ENCODE measurements around the gene WIPF2. TPM values are rescaled to one million over a fixed set of nuclear protein-coding genes. Genes with fewer than 3 reads are reported as not detected.

WIPF2 gene
- total and polyA plus RNA-seq, 5 donors from 2014 or later: 8.0 to 40.7 (median 9.6) TPM

DNA sequence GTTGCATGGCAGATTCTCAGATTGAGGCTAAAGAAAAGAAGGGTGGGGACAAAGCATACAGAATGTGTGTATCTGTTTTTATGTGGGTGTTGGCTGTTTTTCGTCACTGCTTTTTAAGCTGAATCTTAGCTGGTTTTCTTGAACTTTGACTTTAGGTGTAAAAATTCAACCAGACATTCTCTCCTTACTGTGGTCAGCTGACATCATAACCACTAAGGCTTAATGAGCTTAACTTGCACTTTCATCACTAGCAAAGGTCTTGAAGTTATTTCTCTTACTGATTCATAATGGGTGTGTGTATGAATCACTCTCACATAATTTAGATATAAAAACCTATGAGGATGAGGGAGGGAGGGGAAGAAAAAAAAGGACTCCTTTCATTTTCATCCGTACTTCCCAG is 64.6 kb downstream of the WIPF2 start:
- no peak overlapping the region for H3K4me3 ChIP-seq (ENCODE audit: low read depth, low read length)
- Mint-ChIP-seq H3K27ac (peak overlapping the region in 2 of 3 donors; percentile 70 to 89), H3K36me3 (peaks cover 22% of the 10 kb centered on the region), H3K9me3 (no peaks in the 10 kb centered on the region), H3K4me1 (peaks cover 4 to 24% (median 20%) of the 10 kb centered on the region in 4 donors), H3K27me3 (no peaks in the 10 kb centered on the region), H3K4me3 (peak overlapping the region in 1 of 4 donors; percentile 14)
- peaks cover 30% of the 10 kb centered on the region for H3K36me3 ChIP-seq (ENCODE audit: control insufficient read depth, insufficient read depth, low read length)
- DNase-seq (peak in 2 of 3 donors; percentile 36 to 86), ATAC-seq (ENCODE audit: low read depth in 2 of 2) (peak; percentile 33 to 40)
- no peaks in the 10 kb centered on the region for H3K27me3 ChIP-seq (ENCODE audit: control insufficient read depth, insufficient read depth, low read length)
- no peak overlapping the region for H3K27ac ChIP-seq (ENCODE audit: insufficient read depth, low read length, poor library complexity, severe bottlenecking)
- H3K4me1 ChIP-seq (ENCODE audit: control insufficient read depth, insufficient read depth, low read length, poor library complexity, severe bottlenecking): peaks cover 16% of the 10 kb centered on the region
- no peaks in the 10 kb centered on the region for H3K9me3 ChIP-seq (ENCODE audit: control insufficient read depth in 2 of 2, low read length in 2 of 2)

DNA sequence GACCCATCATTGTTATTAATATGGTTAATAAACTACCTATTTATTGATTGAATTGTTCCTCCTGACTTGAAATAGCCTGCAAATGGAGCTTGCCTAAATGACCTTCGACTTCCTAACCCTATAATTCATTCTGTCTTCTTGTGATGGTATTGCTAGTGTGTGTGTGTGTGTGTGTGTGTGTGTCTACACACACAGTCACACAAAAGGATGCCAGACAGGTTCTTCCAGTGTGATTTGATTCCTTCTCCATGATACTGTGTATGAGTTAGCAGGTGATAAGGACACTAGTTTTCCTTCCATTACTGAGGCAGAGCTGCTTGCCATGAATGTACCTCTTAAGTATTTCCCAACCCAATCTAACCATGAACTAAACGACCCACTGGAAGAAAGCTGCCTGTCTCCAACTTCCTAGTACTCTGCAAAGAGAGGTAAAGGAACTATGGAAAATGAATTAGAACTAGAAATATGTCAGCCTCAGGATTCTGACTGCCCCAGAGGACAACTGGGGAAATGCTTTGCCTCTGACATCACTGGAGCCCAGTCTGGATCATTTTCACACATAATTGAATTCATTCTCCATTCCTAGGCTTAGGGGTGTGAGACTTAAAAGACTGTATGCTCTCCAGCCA is 65.1 kb downstream of the WIPF2 start:
- Histone ChIP-seq H3K27ac (ENCODE audit: insufficient read depth, low read length, poor library complexity, severe bottlenecking) (no peak overlapping the region), H3K9me3 (ENCODE audit: control insufficient read depth in 2 of 2, low read length in 2 of 2) (no peaks in the 10 kb centered on the region), H3K4me3 (ENCODE audit: low read depth, low read length) (no peak overlapping the region), H3K27me3 (ENCODE audit: control insufficient read depth, insufficient read depth, low read length) (no peaks in the 10 kb centered on the region), H3K4me1 (ENCODE audit: control insufficient read depth, insufficient read depth, low read length, poor library complexity, severe bottlenecking) (peaks cover 16% of the 10 kb centered on the region), H3K36me3 (ENCODE audit: control insufficient read depth, insufficient read depth, low read length) (peaks cover 24% of the 10 kb centered on the region)
- Mint-ChIP-seq H3K36me3 (peaks cover 22% of the 10 kb centered on the region), H3K4me3 (no peak overlapping the region), H3K27me3 (no peaks in the 10 kb centered on the region), H3K4me1 (peaks cover 4 to 27% (median 20%) of the 10 kb centered on the region in 4 donors), H3K9me3 (no peaks in the 10 kb centered on the region), H3K27ac (peak overlapping the region in 2 of 3 donors; percentile 70 to 89)
- DNase-seq (no peak), ATAC-seq (ENCODE audit: low read depth in 2 of 2) (no peak)

GRCh38 chr17:40286473-40286872 is 67.4 kb downstream of the WIPF2 start:
- H3K27ac Mint-ChIP-seq: no peak overlapping the region
- H3K9me3 Mint-ChIP-seq: no peaks in the 10 kb centered on the region
- H3K4me1 ChIP-seq (ENCODE audit: control insufficient read depth, insufficient read depth, low read length, poor library complexity, severe bottlenecking): peaks cover 16% of the 10 kb centered on the region
- no peak overlapping the region for H3K4me3 ChIP-seq (ENCODE audit: low read depth, low read length)
- no peak overlapping the region for H3K27ac ChIP-seq (ENCODE audit: insufficient read depth, low read length, poor library complexity, severe bottlenecking)
- DNase-seq (no peak), ATAC-seq (ENCODE audit: low read depth in 2 of 2) (no peak)
- no peaks in the 10 kb centered on the region for H3K27me3 ChIP-seq (ENCODE audit: control insufficient read depth, insufficient read depth, low read length)
- H3K36me3 Mint-ChIP-seq: peaks cover 7% of the 10 kb centered on the region
- no peak overlapping the region for H3K4me3 Mint-ChIP-seq
- H3K36me3 ChIP-seq (ENCODE audit: control insufficient read depth, insufficient read depth, low read length): peaks cover 4% of the 10 kb centered on the region
- H3K27me3 Mint-ChIP-seq: no peaks in the 10 kb centered on the region
- H3K9me3 ChIP-seq (ENCODE audit: control insufficient read depth in 2 of 2, low read length in 2 of 2): no peaks in the 10 kb centered on the region
- H3K4me1 Mint-ChIP-seq: peaks cover 10 to 36% (median 26%) of the 10 kb centered on the region in 4 donors

GRCh38 chr17:40287159-40287493 is 68.0 kb downstream of the WIPF2 start:
- Mint-ChIP-seq H3K4me3 (peak overlapping the region; percentile 93 to 98 (median 98)), H3K27ac (peak overlapping the region in 1 of 3 donors; percentile 88), H3K36me3 (peaks cover 6% of the 10 kb centered on the region), H3K27me3 (no peaks in the 10 kb centered on the region), H3K9me3 (no peaks in the 10 kb centered on the region), H3K4me1 (peaks cover 10 to 36% (median 26%) of the 10 kb centered on the region in 4 donors)
- H3K36me3 ChIP-seq (ENCODE audit: control insufficient read depth, insufficient read depth, low read length): no peaks in the 10 kb centered on the region
- peak overlapping the region; percentile 51 for H3K27ac ChIP-seq (ENCODE audit: insufficient read depth, low read length, poor library complexity, severe bottlenecking)
- peak overlapping the region; percentile 75 for H3K4me3 ChIP-seq (ENCODE audit: low read depth, low read length)
- DNase-seq (no peak), ATAC-seq (ENCODE audit: low read depth in 2 of 2) (no peak)
- H3K27me3 ChIP-seq (ENCODE audit: control insufficient read depth, insufficient read depth, low read length): no peaks in the 10 kb centered on the region
- peaks cover 16% of the 10 kb centered on the region for H3K4me1 ChIP-seq (ENCODE audit: control insufficient read depth, insufficient read depth, low read length, poor library complexity, severe bottlenecking)
- no peaks in the 10 kb centered on the region for H3K9me3 ChIP-seq (ENCODE audit: control insufficient read depth in 2 of 2, low read length in 2 of 2)

GRCh38 chr17:40287494-40288369 is 68.6 kb downstream of the WIPF2 start, which contains the start of gene CDC6:
Gene CDC6 (plus strand): TSS chr17:40287879. CDS start chr17:40289421, 1,542 bp downstream.
- H3K27me3 Mint-ChIP-seq: no peaks in the 10 kb centered on the region

DNA sequence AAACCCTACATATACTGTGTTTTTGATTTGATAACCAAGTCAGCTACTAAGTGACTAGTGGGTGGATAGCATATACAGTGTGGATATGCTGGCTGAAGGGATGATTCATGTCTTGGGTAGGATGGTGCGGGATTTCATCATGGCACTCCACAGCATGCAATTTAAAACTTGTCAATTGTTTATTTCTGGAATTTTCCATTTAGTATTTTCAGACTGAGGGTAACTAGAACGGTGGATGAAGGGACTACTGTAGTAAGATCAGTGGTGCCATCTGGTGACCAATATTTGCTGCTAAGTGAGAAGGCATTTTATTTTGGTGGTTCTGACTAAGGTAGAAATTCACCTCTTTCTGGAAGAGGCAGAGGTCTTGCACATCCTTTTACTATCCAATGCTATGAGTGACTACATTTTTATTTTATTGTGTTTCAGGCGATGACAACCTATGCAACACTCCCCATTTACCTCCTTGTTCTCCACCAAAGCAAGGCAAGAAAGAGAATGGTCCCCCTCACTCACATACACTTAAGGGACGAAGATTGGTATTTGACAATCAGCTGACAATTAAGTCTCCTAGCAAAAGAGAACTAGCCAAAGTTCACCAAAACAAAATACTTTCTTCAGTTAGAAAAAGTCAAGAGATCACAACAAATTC is 71.7 kb downstream of the WIPF2 start:
- Histone ChIP-seq H3K27ac (ENCODE audit: insufficient read depth, low read length, poor library complexity, severe bottlenecking) (no peak overlapping the region), H3K4me1 (ENCODE audit: control insufficient read depth, insufficient read depth, low read length, poor library complexity, severe bottlenecking) (peaks cover 8% of the 10 kb centered on the region), H3K4me3 (ENCODE audit: low read depth, low read length) (no peak overlapping the region), H3K36me3 (ENCODE audit: control insufficient read depth, insufficient read depth, low read length) (no peaks in the 10 kb centered on the region), H3K9me3 (ENCODE audit: control insufficient read depth in 2 of 2, low read length in 2 of 2) (no peaks in the 10 kb centered on the region), H3K27me3 (ENCODE audit: control insufficient read depth, insufficient read depth, low read length) (no peaks in the 10 kb centered on the region)
- H3K36me3 Mint-ChIP-seq: peaks cover 2% of the 10 kb centered on the region
- peaks cover 10 to 25% (median 17%) of the 10 kb centered on the region in 4 donors for H3K4me1 Mint-ChIP-seq
- peak overlapping the region in 2 of 4 donors; percentile 10 to 35 for H3K4me3 Mint-ChIP-seq
- H3K27me3 Mint-ChIP-seq: no peaks in the 10 kb centered on the region
- DNase-seq (peak; percentile 18 to 82 (median 52)), ATAC-seq (ENCODE audit: low read depth in 2 of 2) (no peak)
- peak overlapping the region in 1 of 3 donors; percentile 57 for H3K27ac Mint-ChIP-seq
- no peaks in the 10 kb centered on the region for H3K9me3 Mint-ChIP-seq

More at GRCh38 chr17:40287494-40288369, 68.6 kb downstream of the WIPF2 start, which contains the start of gene CDC6:
- Mint-ChIP-seq H3K9me3 (no peaks in the 10 kb centered on the region), H3K4me1 (peaks cover 10 to 36% (median 25%) of the 10 kb centered on the region in 4 donors), H3K4me3 (peak within 1 kb of the TSS; percentile 93 to 98 (median 98)), H3K27ac (peak within 1 kb of the TSS; percentile 88 to 97 (median 96)), H3K36me3 (no peaks in the 10 kb centered on the region)
- peak; percentile 98 to 99 (median 99) for DNase-seq
- peak; percentile 92 to 94 for ATAC-seq (ENCODE audit: low read depth in 2 of 2)
- peak within 1 kb of the TSS; percentile 60 for H3K27ac ChIP-seq (ENCODE audit: insufficient read depth, low read length, poor library complexity, severe bottlenecking)
- H3K27me3 ChIP-seq (ENCODE audit: control insufficient read depth, insufficient read depth, low read length): no peaks in the 10 kb centered on the region
- H3K4me1 ChIP-seq (ENCODE audit: control insufficient read depth, insufficient read depth, low read length, poor library complexity, severe bottlenecking): peaks cover 16% of the 10 kb centered on the region
- no peaks in the 10 kb centered on the region for H3K9me3 ChIP-seq (ENCODE audit: control insufficient read depth in 2 of 2, low read length in 2 of 2)
- H3K4me3 ChIP-seq (ENCODE audit: low read depth, low read length): peak within 1 kb of the TSS; percentile 89
- no peaks in the 10 kb centered on the region for H3K36me3 ChIP-seq (ENCODE audit: control insufficient read depth, insufficient read depth, low read length)

- peaks cover 10 to 25% (median 17%) of the 10 kb centered on the region in 4 donors for H3K4me1 Mint-ChIP-seq
- no peak overlapping the region for H3K4me3 ChIP-seq (ENCODE audit: low read depth, low read length)
- no peaks in the 10 kb centered on the region for H3K9me3 Mint-ChIP-seq
- H3K4me3 Mint-ChIP-seq: peak overlapping the region in 2 of 4 donors; percentile 10 to 35
- no peaks in the 10 kb centered on the region for H3K36me3 ChIP-seq (ENCODE audit: control insufficient read depth, insufficient read depth, low read length)
- H3K27ac ChIP-seq (ENCODE audit: insufficient read depth, low read length, poor library complexity, severe bottlenecking): no peak overlapping the region
- ATAC-seq (ENCODE audit: low read depth in 2 of 2) (no peak), DNase-seq (peak in 1 of 3 donors; percentile 20)
- H3K27me3 ChIP-seq (ENCODE audit: control insufficient read depth, insufficient read depth, low read length): no peaks in the 10 kb centered on the region
- H3K27ac Mint-ChIP-seq: peak overlapping the region in 1 of 3 donors; percentile 57
- H3K27me3 Mint-ChIP-seq: no peaks in the 10 kb centered on the region
- peaks cover 8% of the 10 kb centered on the region for H3K4me1 ChIP-seq (ENCODE audit: control insufficient read depth, insufficient read depth, low read length, poor library complexity, severe bottlenecking)
- H3K36me3 Mint-ChIP-seq: peaks cover 3% of the 10 kb centered on the region
- no peaks in the 10 kb centered on the region for H3K9me3 ChIP-seq (ENCODE audit: control insufficient read depth in 2 of 2, low read length in 2 of 2)
Observed at GRCh38 chr17:40291281-40291664, 72.2 kb downstream of the WIPF2 start.
